LNCaP clone FGC (cell line): ENCODE data around the gene RRBP1.

Source experiments
- DNase-seq: peaks from one replicate; pipeline ENCODE4 v3.0.0-alpha.2; 2011; ENCODE audit warnings: low read depth
- H3K4me3 ChIP-seq: 2 replicates; pipeline ENCODE4 v1.5.1; 2011; ENCODE audit warnings: mild to moderate bottlenecking, low read depth, low read length, control low read depth
- TF ChIP-seq, protein P1 (sequence below): IDR thresholded peaks from 2 replicates; pipeline ENCODE4 v1.5.1; 2012; ENCODE audit warnings: mild to moderate bottlenecking; ENCODE audit not compliant: control insufficient read depth, insufficient read depth; ENCODE audit errors: extremely low read depth

Gene RRBP1

GRCh38 chr20:17635332-17636244 is 46.5 kb downstream of the RRBP1 start:
- TF ChIP-seq, protein P1, sequence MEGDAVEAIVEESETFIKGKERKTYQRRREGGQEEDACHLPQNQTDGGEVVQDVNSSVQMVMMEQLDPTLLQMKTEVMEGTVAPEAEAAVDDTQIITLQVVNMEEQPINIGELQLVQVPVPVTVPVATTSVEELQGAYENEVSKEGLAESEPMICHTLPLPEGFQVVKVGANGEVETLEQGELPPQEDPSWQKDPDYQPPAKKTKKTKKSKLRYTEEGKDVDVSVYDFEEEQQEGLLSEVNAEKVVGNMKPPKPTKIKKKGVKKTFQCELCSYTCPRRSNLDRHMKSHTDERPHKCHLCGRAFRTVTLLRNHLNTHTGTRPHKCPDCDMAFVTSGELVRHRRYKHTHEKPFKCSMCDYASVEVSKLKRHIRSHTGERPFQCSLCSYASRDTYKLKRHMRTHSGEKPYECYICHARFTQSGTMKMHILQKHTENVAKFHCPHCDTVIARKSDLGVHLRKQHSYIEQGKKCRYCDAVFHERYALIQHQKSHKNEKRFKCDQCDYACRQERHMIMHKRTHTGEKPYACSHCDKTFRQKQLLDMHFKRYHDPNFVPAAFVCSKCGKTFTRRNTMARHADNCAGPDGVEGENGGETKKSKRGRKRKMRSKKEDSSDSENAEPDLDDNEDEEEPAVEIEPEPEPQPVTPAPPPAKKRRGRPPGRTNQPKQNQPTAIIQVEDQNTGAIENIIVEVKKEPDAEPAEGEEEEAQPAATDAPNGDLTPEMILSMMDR: no peak
- no peak overlapping the region for H3K4me3 ChIP-seq
- no peak for DNase-seq

DNA sequence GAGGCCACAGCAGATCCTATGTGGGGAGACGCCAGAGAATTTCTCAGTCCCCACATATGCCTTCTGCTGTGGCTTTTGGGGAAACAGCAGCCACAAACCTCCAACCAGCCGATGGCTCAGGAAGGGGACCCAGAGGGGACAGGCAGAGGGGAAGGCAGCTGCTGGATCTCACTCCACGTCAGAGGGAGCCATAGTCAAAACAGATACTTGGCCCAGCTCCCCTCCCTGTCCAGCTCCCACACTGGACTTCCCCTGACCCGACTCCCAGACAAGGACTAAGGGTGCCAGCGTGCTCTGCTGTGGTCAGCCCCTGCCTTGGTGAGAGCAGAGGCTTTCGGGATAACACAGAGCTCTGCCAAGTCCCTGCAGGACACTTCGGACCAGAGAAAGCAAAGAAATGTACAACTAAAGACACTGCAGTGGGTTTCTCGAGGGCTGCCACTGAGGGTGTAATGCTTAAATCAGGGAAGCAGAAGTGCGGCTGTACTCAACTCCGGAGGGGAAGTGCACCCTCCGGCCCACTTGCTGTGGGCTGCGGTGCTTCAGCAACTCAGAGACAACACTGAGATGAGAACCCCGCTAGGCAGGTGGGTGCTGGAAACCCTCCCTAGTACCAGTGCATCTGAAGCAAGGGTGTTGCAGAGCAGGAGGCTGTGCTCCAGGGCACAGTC is 47.2 kb downstream of the RRBP1 start:
- TF ChIP-seq, protein P1: no peak

DNA sequence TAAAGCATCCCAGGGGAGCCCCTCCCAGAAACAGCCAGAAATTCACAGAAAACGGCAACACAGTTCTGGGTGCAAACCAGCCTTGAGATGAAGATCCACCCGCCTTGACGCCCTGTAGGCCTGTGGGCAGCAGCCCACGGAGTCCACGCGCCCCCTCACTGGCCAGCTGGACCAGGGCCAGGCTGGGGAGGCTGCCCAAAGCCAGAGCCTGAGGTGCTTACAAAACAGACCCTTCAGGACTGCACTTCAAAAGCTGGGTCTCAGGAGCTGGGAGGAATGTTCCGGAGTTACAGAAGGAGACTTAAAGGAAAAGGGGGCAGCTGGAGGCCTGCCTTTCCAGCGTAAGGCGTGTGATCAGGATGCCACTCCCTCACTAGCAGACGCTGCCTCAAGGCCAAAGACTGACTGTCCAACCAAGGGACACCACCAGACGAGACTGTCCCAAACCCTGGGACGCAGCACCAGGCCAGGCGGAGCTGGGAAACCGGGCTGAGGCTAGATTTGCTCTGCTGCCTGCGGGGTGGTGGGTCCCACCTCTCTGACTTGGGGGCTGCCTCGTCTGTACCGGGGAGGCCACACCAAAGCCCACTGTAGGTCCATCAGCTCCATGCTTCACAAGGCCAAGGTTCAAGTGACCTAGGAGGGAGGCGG is 48.1 kb downstream of the RRBP1 start:
- TF ChIP-seq, protein P1: no peak
- DNase-seq: no peak
- H3K4me3 ChIP-seq: no peak overlapping the region

More for the DNA sequence above, 47.2 kb downstream of the RRBP1 start:
- DNase-seq: no peak
- no peak overlapping the region for H3K4me3 ChIP-seq

DNA sequence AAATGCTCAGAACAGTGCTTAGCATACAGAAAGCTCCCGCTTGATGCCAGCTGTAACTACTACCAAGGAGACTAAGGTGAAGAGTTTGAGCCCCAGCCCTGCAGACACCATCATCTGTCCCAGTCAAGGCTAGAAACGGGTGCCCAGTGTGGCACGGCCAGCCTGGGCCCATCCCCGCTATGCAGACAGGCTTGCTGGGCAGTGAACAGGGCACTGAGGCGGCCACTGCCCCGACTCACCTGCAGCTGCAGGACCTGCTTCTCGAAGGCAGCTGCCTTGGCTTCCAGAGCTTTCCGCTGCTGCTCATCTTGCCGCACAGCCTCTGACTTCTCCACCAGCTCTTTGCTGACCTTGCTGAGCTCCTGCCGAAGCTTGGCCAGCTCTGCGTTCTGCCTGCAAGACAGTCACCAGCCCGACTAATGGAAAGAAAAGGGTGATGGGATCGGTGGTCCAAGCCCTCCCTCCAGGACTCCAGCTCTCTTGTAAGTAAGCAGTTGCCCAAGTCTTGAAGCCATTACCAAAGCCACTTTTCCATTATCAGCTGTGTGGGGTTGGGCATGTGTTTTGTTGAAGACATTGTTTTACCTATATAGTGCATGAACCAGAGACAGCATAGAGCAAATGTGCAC is 48.7 kb downstream of the RRBP1 start:
- TF ChIP-seq, protein P1: no peak
- H3K4me3 ChIP-seq: no peak overlapping the region
- DNase-seq: no peak

DNA sequence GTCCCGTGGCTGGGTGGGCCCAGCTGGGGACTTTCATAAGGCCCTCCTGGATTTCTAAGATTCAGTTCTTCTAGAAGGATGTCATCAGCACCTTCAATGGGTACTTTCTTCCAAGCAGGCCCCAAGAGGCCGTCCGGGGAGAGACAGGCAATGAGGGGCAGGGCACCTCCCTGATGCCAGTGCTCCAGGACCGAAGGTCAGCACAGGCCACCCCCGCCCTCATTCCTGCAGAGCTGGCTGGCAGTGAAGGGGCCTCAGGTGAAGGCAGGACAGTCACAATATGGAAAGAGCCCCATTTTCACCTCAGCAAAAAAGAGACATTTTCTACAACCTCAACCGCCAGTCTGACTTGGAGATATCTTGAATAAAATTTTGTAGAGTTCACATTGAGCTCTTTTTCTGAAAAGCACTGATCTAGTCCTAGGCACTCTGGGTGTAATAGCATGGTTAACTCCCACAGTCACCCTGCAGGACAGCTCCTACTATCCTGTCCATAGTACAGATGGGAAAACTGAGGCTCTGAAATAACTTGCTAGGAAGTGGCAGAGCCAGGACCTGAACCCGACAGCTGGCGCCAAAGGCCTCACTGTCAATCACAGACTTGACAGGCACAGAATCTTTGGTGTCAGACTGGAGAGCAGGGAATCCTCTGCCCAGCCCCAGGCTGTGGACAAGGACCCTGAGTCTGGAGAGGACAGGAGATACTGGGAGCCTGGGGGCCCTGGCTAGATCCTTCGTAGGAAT is 50.3 kb downstream of the RRBP1 start:
- H3K4me3 ChIP-seq: no peak overlapping the region
- DNase-seq: no peak
- TF ChIP-seq, protein P1: no peak

DNA sequence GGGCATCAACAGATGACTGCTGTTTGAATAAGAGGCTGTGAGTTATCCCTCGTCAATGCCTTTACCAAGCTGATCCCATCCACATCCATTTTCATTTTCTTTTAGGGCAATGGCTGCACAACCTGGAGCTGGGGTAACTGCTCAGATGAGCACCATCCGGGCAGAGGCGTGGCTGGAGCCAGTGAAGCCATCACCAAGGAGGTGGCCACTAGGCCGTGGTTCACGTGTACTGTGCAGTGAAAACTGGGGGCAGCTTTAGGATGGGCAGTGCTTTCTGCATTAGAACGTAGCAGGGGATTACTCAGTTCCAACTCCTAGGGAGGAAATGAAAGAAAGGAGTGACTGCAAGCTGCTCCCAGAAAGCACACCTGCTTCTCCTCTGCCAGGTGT is 51.2 kb downstream of the RRBP1 start:
- TF ChIP-seq, protein P1: no peak
- no peak for DNase-seq
- H3K4me3 ChIP-seq: no peak overlapping the region
